K562 (cell line): ENCODE data around the gene CDKN1C. TPM values are rescaled to one million over a fixed set of nuclear protein-coding genes. Genes with fewer than 3 reads are reported as not detected.
A peak's percentile ranks its signal among the peaks of the same experiment; 100 is the strongest.

ENCODE experiments used
- DMBX1 ChIP-seq: fragments of 250-450 bp; sonication (Bioruptor Pico); IDR thresholded peaks from 2 replicates; pipeline ENCODE4 v1.8.0; 2022; ENCODE audit warnings: inconsistent platforms, mild to moderate bottlenecking, moderate library complexity, borderline replicate concordance
- ESRRA ChIP-seq: fragments of 450-650 bp; IDR thresholded peaks from 2 replicates; pipeline ENCODE4 v1.6.1; 2014; ENCODE audit warnings: low read depth, mild to moderate bottlenecking, moderate library complexity, borderline replicate concordance
- FOXP1 ChIP-seq: sonication (generic); formaldehyde crosslinking; IDR thresholded peaks from 2 replicates; pipeline ENCODE4 v1.8.0; 2022; ENCODE audit warnings: mild to moderate bottlenecking, missing genetic modification reagents
- L3MBTL2 ChIP-seq: fragments of 450-650 bp; IDR thresholded peaks from 2 replicates; pipeline ENCODE4 v1.6.1; 2016; ENCODE audit warnings: mild to moderate bottlenecking, moderate library complexity
- MEIS2 ChIP-seq: fragments of 450-650 bp; IDR thresholded peaks from 2 replicates; pipeline ENCODE4 v1.6.1; 2014; ENCODE audit warnings: mild to moderate bottlenecking; ENCODE audit not compliant: partially characterized antibody
- NR2C1 ChIP-seq, 2 experiments: fragments of 450-650 bp; IDR thresholded peaks; 2 replicates each; pipeline ENCODE4 v1.6.1; 2017; ENCODE audit warnings: mild to moderate bottlenecking in 2 of 2, antibody characterized with exemption in 1 of 2, inconsistent platforms in 1 of 2, missing compliant biosample characterization in 1 of 2, missing genetic modification characterization in 1 of 2
- TAL1 ChIP-seq: fragments of 450-650 bp; IDR thresholded peaks from 2 replicates; pipeline ENCODE4 v1.6.1; 2016; ENCODE audit warnings: mild to moderate bottlenecking
- ZNF133 ChIP-seq: fragments of 250-450 bp; sonication (Bioruptor Pico); IDR thresholded peaks from 2 replicates; pipeline ENCODE4 v1.4.0; 2020; ENCODE audit warnings: mild to moderate bottlenecking
- ZNF57 ChIP-seq: fragments of 450-650 bp; formaldehyde crosslinking; IDR thresholded peaks from 2 replicates; pipeline ENCODE4 v1.4.0; 2020; ENCODE audit warnings: mild to moderate bottlenecking, moderate library complexity
- ZNF583 ChIP-seq: fragments of 250-450 bp; sonication (Bioruptor Pico); IDR thresholded peaks from 2 replicates; pipeline ENCODE4 v1.4.0; 2020
- ZNF785 ChIP-seq: fragments of 250-450 bp; sonication (Bioruptor Pico); IDR thresholded peaks from 2 replicates; pipeline ENCODE4 v1.4.0; 2020; ENCODE audit warnings: mild to moderate bottlenecking
- polyA plus RNA-seq, 8 experiments: library from polyadenylated mRNA; depleted of rRNA in 4 of 8; stranded (reverse) in 5 of 8; unstranded in 3 of 8; fragments of >200 nt; fragmentation: Nextera tagmentation in 2 of 8; fragmentation: Illumina TruSeq in 1 of 8; extraction: Ambion mirVana in 2 of 8; extraction: Trizol in 1 of 8; gene quantifications; 2 replicates each; pipeline versions ENCODE4 v1.2.1 to v1.2.3, GENCODE V29; 2011 to 2014; ENCODE audit warnings: inconsistent platforms in 1 of 8, missing spikeins in 1 of 8
- total RNA-seq, 7 experiments: library from RNA; depleted of rRNA in 6 of 7; stranded (reverse); fragments of >200 nt in 6 of 7; fragmentation: Illumina TruSeq in 2 of 7; extraction: Trizol in 2 of 7; gene quantifications; 2 replicates each; pipeline versions ENCODE4 v1.2.1 to v1.2.3, GENCODE V29; 2011 to 2021; ENCODE audit warnings: low replicate concordance in 1 of 7
- TF ChIP-seq, protein P1 (sequence below): IDR thresholded peaks from 2 replicates; pipeline ENCODE4 v1.6.1; 2011; ENCODE audit warnings: borderline replicate concordance, low read depth, mild to moderate bottlenecking, moderate library complexity, low read length; ENCODE audit not compliant: insufficient read depth, poor library complexity, severe bottlenecking
- TF ChIP-seq, protein P2 (sequence below): fragments of 450-650 bp; IDR thresholded peaks from 2 replicates; pipeline ENCODE4 v1.6.1; 2018; ENCODE audit warnings: mild to moderate bottlenecking, low read depth; ENCODE audit not compliant: partially characterized antibody
- TF ChIP-seq, protein P3 (sequence below), 2 experiments: IDR thresholded peaks; 2 replicates each; pipeline ENCODE4 v1.6.1; 2011; ENCODE audit warnings: borderline replicate concordance in 1 of 2, control low read depth in 1 of 2, low read depth in 1 of 2, low read length in 1 of 2, mild to moderate bottlenecking in 1 of 2, mixed read lengths in 1 of 2, moderate library complexity in 1 of 2; ENCODE audit not compliant: insufficient read depth in 1 of 2, insufficient read length in 1 of 2, poor library complexity in 1 of 2, severe bottlenecking in 1 of 2; ENCODE audit errors: extremely low read depth in 1 of 2
- TF ChIP-seq, protein P4 (sequence below): sonication (generic); formaldehyde crosslinking; IDR thresholded peaks from 2 replicates; pipeline ENCODE4 v1.8.0; 2022; ENCODE audit warnings: mild to moderate bottlenecking, missing genetic modification reagents
- TF ChIP-seq, protein P5 (sequence below): sonication (generic); formaldehyde crosslinking; IDR thresholded peaks from 2 replicates; pipeline ENCODE4 v1.8.0; 2022; ENCODE audit warnings: mild to moderate bottlenecking, missing genetic modification reagents, borderline replicate concordance

Gene CDKN1C
- total and polyA plus RNA-seq, 9 of the 15 experiments (the other 6 are each of a cell fraction or from before 2014, with no cell fraction given), result 2.8 to 21.1 (median 9.3) TPM

DNA sequence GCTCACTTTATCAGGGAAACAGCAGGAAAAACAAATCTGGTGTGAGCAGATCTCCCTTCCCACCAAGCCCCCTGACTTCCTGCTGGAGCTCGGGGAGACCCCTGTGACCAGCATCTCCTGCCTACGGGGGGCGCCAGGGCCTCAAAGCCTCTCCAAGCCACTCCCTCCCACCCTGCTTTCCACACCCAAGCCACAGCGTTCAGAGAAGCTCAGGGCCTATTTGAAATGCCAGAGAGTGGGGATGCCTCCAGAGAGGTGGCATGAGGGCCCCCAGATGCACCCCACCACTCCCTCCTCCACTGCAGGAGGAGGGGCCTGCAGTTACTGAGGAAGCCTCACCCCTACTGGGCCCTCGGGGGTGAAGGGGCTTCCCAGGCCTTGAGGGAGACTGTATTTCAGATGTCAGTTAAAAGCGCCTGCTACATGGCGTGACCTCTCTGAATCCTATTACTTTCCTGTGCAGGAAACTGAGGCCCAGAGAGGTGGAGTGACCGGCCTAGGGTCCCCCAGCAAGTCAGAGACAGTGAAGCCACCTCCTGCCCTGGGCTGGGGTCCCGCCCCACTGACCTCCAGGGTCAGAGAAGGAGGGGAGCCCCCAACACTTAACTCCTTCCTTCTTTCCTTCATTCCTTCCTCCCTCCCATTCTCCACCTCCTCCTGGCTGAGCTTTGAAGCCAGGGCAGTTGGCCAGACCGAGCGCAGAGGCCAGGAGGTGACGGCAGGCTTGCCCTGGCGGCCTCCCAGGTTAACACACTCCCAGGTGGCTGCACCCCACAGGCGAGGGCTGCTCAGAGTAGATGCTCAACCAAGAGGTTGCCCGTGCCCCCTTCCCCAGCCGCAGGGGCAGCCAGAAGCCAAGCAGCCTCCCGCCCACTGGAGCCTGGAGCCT, 6.0 kb upstream of the CDKN1C start (continued):
- TF ChIP-seq, protein P1, sequence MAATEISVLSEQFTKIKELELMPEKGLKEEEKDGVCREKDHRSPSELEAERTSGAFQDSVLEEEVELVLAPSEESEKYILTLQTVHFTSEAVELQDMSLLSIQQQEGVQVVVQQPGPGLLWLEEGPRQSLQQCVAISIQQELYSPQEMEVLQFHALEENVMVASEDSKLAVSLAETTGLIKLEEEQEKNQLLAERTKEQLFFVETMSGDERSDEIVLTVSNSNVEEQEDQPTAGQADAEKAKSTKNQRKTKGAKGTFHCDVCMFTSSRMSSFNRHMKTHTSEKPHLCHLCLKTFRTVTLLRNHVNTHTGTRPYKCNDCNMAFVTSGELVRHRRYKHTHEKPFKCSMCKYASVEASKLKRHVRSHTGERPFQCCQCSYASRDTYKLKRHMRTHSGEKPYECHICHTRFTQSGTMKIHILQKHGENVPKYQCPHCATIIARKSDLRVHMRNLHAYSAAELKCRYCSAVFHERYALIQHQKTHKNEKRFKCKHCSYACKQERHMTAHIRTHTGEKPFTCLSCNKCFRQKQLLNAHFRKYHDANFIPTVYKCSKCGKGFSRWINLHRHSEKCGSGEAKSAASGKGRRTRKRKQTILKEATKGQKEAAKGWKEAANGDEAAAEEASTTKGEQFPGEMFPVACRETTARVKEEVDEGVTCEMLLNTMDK, result peak; percentile 72
- no peak for TF ChIP-seq ZNF57 (CRISPR knock-in tag)
- no peak for TF ChIP-seq ZNF785
- no peak for TF ChIP-seq ZNF133 (CRISPR knock-in tag)
- TF ChIP-seq, protein P2, sequence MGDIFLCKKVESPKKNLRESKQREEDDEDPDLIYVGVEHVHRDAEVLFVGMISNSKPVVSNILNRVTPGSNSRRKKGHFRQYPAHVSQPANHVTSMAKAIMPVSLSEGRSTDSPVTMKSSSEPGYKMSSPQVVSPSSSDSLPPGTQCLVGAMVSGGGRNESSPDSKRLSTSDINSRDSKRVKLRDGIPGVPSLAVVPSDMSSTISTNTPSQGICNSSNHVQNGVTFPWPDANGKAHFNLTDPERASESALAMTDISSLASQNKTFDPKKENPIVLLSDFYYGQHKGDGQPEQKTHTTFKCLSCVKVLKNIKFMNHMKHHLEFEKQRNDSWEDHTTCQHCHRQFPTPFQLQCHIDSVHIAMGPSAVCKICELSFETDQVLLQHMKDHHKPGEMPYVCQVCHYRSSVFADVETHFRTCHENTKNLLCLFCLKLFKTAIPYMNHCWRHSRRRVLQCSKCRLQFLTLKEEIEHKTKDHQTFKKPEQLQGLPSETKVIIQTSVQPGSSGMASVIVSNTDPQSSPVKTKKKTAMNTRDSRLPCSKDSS, result no peak
- TF ChIP-seq DMBX1 (CRISPR knock-in tag), result no peak
- peak; percentile 27; the same call in 1 of the 2 replicates for TF ChIP-seq ZNF583
- no peak for TF ChIP-seq ESRRA
- 0 out of 2 replicates have a peak, but pooled peaks have one; percentile 9 for TF ChIP-seq FOXP1 (CRISPR knock-in tag)
- TF ChIP-seq TAL1, result no peak
- TF ChIP-seq, protein P3, sequence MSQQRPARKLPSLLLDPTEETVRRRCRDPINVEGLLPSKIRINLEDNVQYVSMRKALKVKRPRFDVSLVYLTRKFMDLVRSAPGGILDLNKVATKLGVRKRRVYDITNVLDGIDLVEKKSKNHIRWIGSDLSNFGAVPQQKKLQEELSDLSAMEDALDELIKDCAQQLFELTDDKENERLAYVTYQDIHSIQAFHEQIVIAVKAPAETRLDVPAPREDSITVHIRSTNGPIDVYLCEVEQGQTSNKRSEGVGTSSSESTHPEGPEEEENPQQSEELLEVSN (IDR thresholded peaks at IDR 0.05; ENCODE audit: borderline replicate concordance in 1 of 2, extremely low read depth in 1 of 2, insufficient read depth in 1 of 2, insufficient read length in 1 of 2, low read depth in 1 of 2, low read length in 1 of 2, poor library complexity in 1 of 2, severe bottlenecking in 1 of 2), result peak in 1 of 2 experiments; percentile 21
- TF ChIP-seq L3MBTL2, result no peak
- TF ChIP-seq, protein P4, sequence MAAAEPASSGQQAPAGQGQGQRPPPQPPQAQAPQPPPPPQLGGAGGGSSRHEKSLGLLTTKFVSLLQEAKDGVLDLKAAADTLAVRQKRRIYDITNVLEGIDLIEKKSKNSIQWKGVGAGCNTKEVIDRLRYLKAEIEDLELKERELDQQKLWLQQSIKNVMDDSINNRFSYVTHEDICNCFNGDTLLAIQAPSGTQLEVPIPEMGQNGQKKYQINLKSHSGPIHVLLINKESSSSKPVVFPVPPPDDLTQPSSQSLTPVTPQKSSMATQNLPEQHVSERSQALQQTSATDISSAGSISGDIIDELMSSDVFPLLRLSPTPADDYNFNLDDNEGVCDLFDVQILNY, result no peak
- no peak for TF ChIP-seq NR2C1 (IDR thresholded peaks at IDR 0.05)
- TF ChIP-seq NR2C1 (tag; IDR thresholded peaks at IDR 0.05), result no peak
- TF ChIP-seq, protein P5, sequence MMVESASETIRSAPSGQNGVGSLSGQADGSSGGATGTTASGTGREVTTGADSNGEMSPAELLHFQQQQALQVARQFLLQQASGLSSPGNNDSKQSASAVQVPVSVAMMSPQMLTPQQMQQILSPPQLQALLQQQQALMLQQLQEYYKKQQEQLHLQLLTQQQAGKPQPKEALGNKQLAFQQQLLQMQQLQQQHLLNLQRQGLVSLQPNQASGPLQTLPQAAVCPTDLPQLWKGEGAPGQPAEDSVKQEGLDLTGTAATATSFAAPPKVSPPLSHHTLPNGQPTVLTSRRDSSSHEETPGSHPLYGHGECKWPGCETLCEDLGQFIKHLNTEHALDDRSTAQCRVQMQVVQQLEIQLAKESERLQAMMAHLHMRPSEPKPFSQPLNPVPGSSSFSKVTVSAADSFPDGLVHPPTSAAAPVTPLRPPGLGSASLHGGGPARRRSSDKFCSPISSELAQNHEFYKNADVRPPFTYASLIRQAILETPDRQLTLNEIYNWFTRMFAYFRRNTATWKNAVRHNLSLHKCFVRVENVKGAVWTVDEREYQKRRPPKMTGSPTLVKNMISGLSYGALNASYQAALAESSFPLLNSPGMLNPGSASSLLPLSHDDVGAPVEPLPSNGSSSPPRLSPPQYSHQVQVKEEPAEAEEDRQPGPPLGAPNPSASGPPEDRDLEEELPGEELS (CRISPR knock-in tag), result peak; percentile 83; the same call in 1 of the 2 replicates
- TF ChIP-seq MEIS2, result no peak
